HepG2 (cell line): ENCODE results near the gene SDC3. TPM values are rescaled to one million over a fixed set of nuclear protein-coding genes. Genes with fewer than 3 reads are reported as not detected.

Source experiments
- ATAC-seq: fragments of 200-7000 bp; cut with Tn5 transposase; 3 replicates; pipeline ENCODE4 v1.9.1; 2020; ENCODE audit warnings: mild to moderate bottlenecking, moderate library complexity
- BruUV-seq: library from RNA; stranded (reverse); fragments of 400-500 nt; replicated peaks from 2 replicates; lab custom pipeline; 2021; lab: Mats Ljungman, UMichigan
- CTCF ChIA-PET: fragments of 300-600 bp; formaldehyde crosslinking; extraction: SDS; loops from one replicate; lab custom pipeline; 2021; ENCODE audit warnings: low total read pairs, inconsistent platforms, low intra/inter-chr PET ratio; lab: Yijun Ruan, JAX
- POLR2A ChIA-PET: fragments of 350-600 bp; sonication (Branson Sonifier 250); formaldehyde crosslinking; loops from one replicate; lab custom pipeline; 2020; ENCODE audit warnings: antibody characterized with exemption, inconsistent platforms; lab: Yijun Ruan, JAX
- DNase-seq: peaks from one replicate; pipeline ENCODE4 v3.0.0-alpha.2; 2015; ENCODE audit warnings: low spot score
- FAIRE-seq: peaks from 3 replicates; lab custom pipeline; 2011; peaks lifted over from hg19 to GRCh38; lab: Jason Lieb, UNC
- H2AFZ ChIP-seq: one replicate; pipeline ENCODE4 v1.6.1; 2011; ENCODE audit warnings: low read length, inconsistent platforms
- H3K27ac ChIP-seq: fragments of 300-600 bp; 3 replicates; pipeline ENCODE4 v1.8.0; 2011; ENCODE audit warnings: mixed run types, mild to moderate bottlenecking, mixed read lengths, low read length, inconsistent platforms; ENCODE audit not compliant: insufficient read depth; ENCODE audit errors: extremely low read length
- H3K27me3 ChIP-seq, 2 experiments: fragments of 200-600 bp in 1 of 2; 2 replicates in 1 of 2; 3 replicates in 1 of 2; pipeline versions ENCODE4 v1.6.0 to v1.8.0; 2011; ENCODE audit warnings: low read length in 2 of 2, mild to moderate bottlenecking in 2 of 2, moderate library complexity in 2 of 2, inconsistent platforms in 1 of 2; ENCODE audit not compliant: insufficient read depth in 2 of 2, control insufficient read depth in 1 of 2
- H3K36me3 ChIP-seq, 2 experiments: fragments of 200-600 bp in 1 of 2; replicated peaks in 1 of 2; 2 replicates in 1 of 2; 3 replicates in 1 of 2; pipeline versions ENCODE4 v1.5.1 to v1.8.0; 2011; ENCODE audit warnings: low read length in 2 of 2, inconsistent platforms in 1 of 2; ENCODE audit not compliant: insufficient read depth in 2 of 2, control insufficient read depth in 1 of 2
- H3K4me1 ChIP-seq: 2 replicates; pipeline ENCODE4 v1.5.1; 2012; ENCODE audit warnings: low read length, inconsistent platforms; ENCODE audit not compliant: insufficient read depth
- H3K4me2 ChIP-seq: 2 replicates; pipeline ENCODE4 v1.6.0; 2011; ENCODE audit warnings: low read depth, low read length, inconsistent platforms
- H3K4me3 ChIP-seq, 3 experiments: fragments of 200-600 bp in 1 of 3; sonication (generic), shearing (Covaris generic) in 1 of 3; replicated peaks in 1 of 3; 2 replicates each; pipeline ENCODE4 v1.5.1; 2011 to 2016; ENCODE audit warnings: low read length in 3 of 3, inconsistent platforms in 2 of 3, low read depth in 2 of 3, mild to moderate bottlenecking in 2 of 3, control low read depth in 1 of 3, mixed read lengths in 1 of 3; ENCODE audit not compliant: insufficient read depth in 1 of 3
- H3K79me2 ChIP-seq: one replicate; pipeline ENCODE4 v1.6.1; 2011; ENCODE audit warnings: low read length, inconsistent platforms; ENCODE audit not compliant: insufficient read depth
- H3K9ac ChIP-seq: 2 replicates; pipeline ENCODE4 v1.6.0; 2011; ENCODE audit warnings: mild to moderate bottlenecking, low read depth, low read length, inconsistent platforms; ENCODE audit not compliant: insufficient read depth
- H3K9me3 ChIP-seq: 2 replicates; pipeline ENCODE4 v1.5.1; 2012; ENCODE audit warnings: mild to moderate bottlenecking, low read length
- H4K20me1 ChIP-seq: 2 replicates; pipeline ENCODE4 v1.6.0; 2011; ENCODE audit warnings: inconsistent platforms, mild to moderate bottlenecking, low read length, moderate library complexity; ENCODE audit not compliant: insufficient read depth
- AHR ChIP-seq: IDR thresholded peaks from 2 replicates; pipeline ENCODE4 v1.6.1; 2018; ENCODE audit warnings: missing genetic modification reagents, missing compliant biosample characterization
- CREB1 ChIP-seq, 2 experiments: fragments of 450-650 bp in 1 of 2; IDR thresholded peaks; 2 replicates each; pipeline ENCODE4 v1.6.1; 2016 to 2017; ENCODE audit warnings: control low read depth in 1 of 2, mild to moderate bottlenecking in 1 of 2, missing compliant biosample characterization in 1 of 2, missing genetic modification characterization in 1 of 2
- HIVEP1 ChIP-seq: sonication (generic); formaldehyde crosslinking; IDR thresholded peaks from 2 replicates; pipeline ENCODE4 v1.4.0; 2020; ENCODE audit warnings: mild to moderate bottlenecking, missing genetic modification reagents
- HNRNPK ChIP-seq: fragments of 200-400 bp; formaldehyde crosslinking; IDR thresholded peaks from 2 replicates; pipeline ENCODE4 v1.6.1; 2018; ENCODE audit warnings: low read length, low read depth, moderate library complexity, mild to moderate bottlenecking; ENCODE audit not compliant: poor library complexity, severe bottlenecking
- MBNL3 ChIP-seq: fragments of 250-450 bp; sonication (Bioruptor Pico); conservative IDR thresholded peaks from 2 replicates; pipeline ENCODE4 v1.8.0; 2022; ENCODE audit warnings: mild to moderate bottlenecking, inconsistent platforms
- MTA3 ChIP-seq: sonication (generic); formaldehyde crosslinking; IDR thresholded peaks from 2 replicates; pipeline ENCODE4 v1.4.0; 2020; ENCODE audit warnings: missing genetic modification reagents
- MTF1 ChIP-seq: sonication (generic); formaldehyde crosslinking; IDR thresholded peaks from 2 replicates; pipeline ENCODE4 v1.5.0; 2020; ENCODE audit warnings: missing genetic modification reagents
- PAF1 ChIP-seq: IDR thresholded peaks from 2 replicates; pipeline ENCODE4 v1.6.1; 2016; ENCODE audit warnings: missing genetic modification reagents, missing compliant biosample characterization
- POLR2AphosphoS2 ChIP-seq: IDR thresholded peaks from 2 replicates; pipeline ENCODE4 v1.6.1; 2011; ENCODE audit warnings: low read depth, low read length, improper control_type of control experiment
- POLR2G ChIP-seq: fragments of 200-400 bp; formaldehyde crosslinking; IDR thresholded peaks from 2 replicates; pipeline ENCODE4 v1.6.1; 2018; ENCODE audit warnings: mild to moderate bottlenecking, low read depth, low read length, moderate library complexity
- RBFOX2 ChIP-seq: fragments of 200-400 bp; formaldehyde crosslinking; IDR thresholded peaks from 2 replicates; pipeline ENCODE4 v1.6.1; 2017; ENCODE audit warnings: low read depth, mild to moderate bottlenecking, low read length
- RFX3 ChIP-seq: IDR thresholded peaks from 2 replicates; pipeline ENCODE4 v1.6.1; 2016; ENCODE audit warnings: missing biosample characterization, missing genetic modification reagents
- SP4 ChIP-seq: sonication (generic); formaldehyde crosslinking; IDR thresholded peaks from 2 replicates; pipeline ENCODE4 v1.8.1; 2023; ENCODE audit warnings: mild to moderate bottlenecking, missing genetic modification reagents
- SP5 ChIP-seq: IDR thresholded peaks from 2 replicates; pipeline ENCODE4 v1.6.1; 2016; ENCODE audit warnings: low read depth, borderline replicate concordance
- TBX2 ChIP-seq: sonication (generic); formaldehyde crosslinking; IDR thresholded peaks from 2 replicates; pipeline ENCODE4 v1.5.0; 2020; ENCODE audit warnings: missing genetic modification reagents, mild to moderate bottlenecking, borderline replicate concordance
- ZMAT3 ChIP-seq: sonication (generic); formaldehyde crosslinking; conservative IDR thresholded peaks from 2 replicates; pipeline ENCODE4 v1.7.0; 2021; ENCODE audit warnings: missing genetic modification reagents
- ZNF878 ChIP-seq: sonication (generic); formaldehyde crosslinking; IDR thresholded peaks from 2 replicates; pipeline ENCODE4 v1.8.1; 2023; ENCODE audit warnings: mild to moderate bottlenecking, missing genetic modification reagents, moderate library complexity
- ZSCAN31 ChIP-seq: sonication (generic); formaldehyde crosslinking; IDR thresholded peaks from 2 replicates; pipeline ENCODE4 v1.5.0; 2020; ENCODE audit warnings: low read depth, mild to moderate bottlenecking, missing genetic modification reagents
- WGBS: methylation state at CpG from one replicate; pipeline ENCODE4 v1.1.6; 2017; ENCODE audit warnings: low lambda C conversion rate; 5-methylcytosine and 5-hydroxymethylcytosine counted together
- in situ Hi-C: cut with HindIII; loops from 2 replicates; pipeline ENCODE4 v1.10.0; 2017; ENCODE audit warnings: low pct_unique_long_range_greater_than_20kb; ENCODE audit not compliant: extremely low pct_ligation_motif_present
- intact Hi-C: fragments of 100-400 bp; cut with micrococcal nuclease; formaldehyde crosslinking; loops from one replicate; pipeline ENCODE4 v1.10.0; 2022; ENCODE audit not compliant: unreplicated experiment
- polyA plus RNA-seq, 8 experiments: library from polyadenylated mRNA; depleted of rRNA in 3 of 8; stranded (reverse) in 7 of 8; unstranded in 1 of 8; fragments of >200 nt; fragmentation: Illumina TruSeq in 4 of 8; extraction: Trizol in 4 of 8; gene quantifications; 2 replicates each; pipeline versions ENCODE4 v1.2.1 to v1.2.3, GENCODE V29; 2011 to 2016; ENCODE audit warnings: low read depth in 4 of 8, missing spikeins in 1 of 8, mixed read lengths in 1 of 8; ENCODE audit not compliant: insufficient read depth in 1 of 8
- total RNA-seq, 5 experiments: library from RNA; depleted of rRNA; stranded (reverse); fragments of >200 nt; fragmentation: Illumina TruSeq; extraction: Trizol; gene quantifications; 2 replicates each; pipeline ENCODE4 v1.2.3, GENCODE V29; 2016; ENCODE audit warnings: low read depth in 1 of 5
- TF ChIP-seq, protein P1 (sequence below): sonication (generic); formaldehyde crosslinking; IDR thresholded peaks from 2 replicates; pipeline ENCODE4 v1.9.0; 2022; ENCODE audit warnings: missing genetic modification reagents, mild to moderate bottlenecking, borderline replicate concordance
- TF ChIP-seq, protein P2 (sequence below): sonication (generic); formaldehyde crosslinking; IDR thresholded peaks from 2 replicates; pipeline ENCODE4 v1.4.0; 2020; ENCODE audit warnings: missing genetic modification reagents, borderline replicate concordance

The SDC3 gene
- total and polyA plus RNA-seq, 2 of the 13 experiments (the other 11 are each of a cell fraction or from before 2014, with no cell fraction given) = 0.49 to 0.84 TPM

DNA sequence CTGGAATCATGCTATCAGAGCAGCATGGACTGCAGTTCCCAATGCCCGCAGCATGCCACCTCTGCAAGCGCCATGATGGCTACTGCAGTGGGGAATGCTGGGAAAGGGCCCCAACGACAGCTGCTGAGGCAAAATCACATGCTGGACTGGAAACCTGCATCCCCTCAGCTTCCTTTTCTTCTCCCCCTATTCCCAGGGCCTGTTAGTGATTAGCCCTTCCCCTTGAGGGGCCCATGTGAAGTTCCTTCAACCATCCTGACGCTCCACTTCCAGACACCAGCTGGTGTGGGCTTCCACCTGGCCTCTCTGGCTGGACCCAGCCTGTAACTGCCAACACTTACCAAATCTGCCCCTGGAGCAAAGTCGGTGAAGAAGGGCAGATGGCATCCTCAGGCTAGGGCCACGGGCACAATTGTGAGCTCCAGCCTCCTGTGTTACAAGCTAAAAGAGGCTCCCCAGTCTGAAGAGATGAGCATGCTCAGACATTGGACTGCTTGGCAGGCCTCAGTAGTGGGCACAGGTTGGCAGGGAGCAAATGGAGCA is 22.1 kb upstream of the SDC3 start (continued):
- no peak for TF ChIP-seq MTA3
- TF ChIP-seq, protein P1, sequence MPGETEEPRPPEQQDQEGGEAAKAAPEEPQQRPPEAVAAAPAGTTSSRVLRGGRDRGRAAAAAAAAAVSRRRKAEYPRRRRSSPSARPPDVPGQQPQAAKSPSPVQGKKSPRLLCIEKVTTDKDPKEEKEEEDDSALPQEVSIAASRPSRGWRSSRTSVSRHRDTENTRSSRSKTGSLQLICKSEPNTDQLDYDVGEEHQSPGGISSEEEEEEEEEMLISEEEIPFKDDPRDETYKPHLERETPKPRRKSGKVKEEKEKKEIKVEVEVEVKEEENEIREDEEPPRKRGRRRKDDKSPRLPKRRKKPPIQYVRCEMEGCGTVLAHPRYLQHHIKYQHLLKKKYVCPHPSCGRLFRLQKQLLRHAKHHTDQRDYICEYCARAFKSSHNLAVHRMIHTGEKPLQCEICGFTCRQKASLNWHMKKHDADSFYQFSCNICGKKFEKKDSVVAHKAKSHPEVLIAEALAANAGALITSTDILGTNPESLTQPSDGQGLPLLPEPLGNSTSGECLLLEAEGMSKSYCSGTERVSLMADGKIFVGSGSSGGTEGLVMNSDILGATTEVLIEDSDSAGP (CRISPR knock-in tag) = peak; percentile 30; the same call in 1 of the 2 replicates
- 0 out of 2 replicates have a peak, but pooled peaks have one; percentile 83 for TF ChIP-seq PAF1 (CRISPR knock-in tag)
- TF ChIP-seq, all 625 proteins: peak for 12

DNA sequence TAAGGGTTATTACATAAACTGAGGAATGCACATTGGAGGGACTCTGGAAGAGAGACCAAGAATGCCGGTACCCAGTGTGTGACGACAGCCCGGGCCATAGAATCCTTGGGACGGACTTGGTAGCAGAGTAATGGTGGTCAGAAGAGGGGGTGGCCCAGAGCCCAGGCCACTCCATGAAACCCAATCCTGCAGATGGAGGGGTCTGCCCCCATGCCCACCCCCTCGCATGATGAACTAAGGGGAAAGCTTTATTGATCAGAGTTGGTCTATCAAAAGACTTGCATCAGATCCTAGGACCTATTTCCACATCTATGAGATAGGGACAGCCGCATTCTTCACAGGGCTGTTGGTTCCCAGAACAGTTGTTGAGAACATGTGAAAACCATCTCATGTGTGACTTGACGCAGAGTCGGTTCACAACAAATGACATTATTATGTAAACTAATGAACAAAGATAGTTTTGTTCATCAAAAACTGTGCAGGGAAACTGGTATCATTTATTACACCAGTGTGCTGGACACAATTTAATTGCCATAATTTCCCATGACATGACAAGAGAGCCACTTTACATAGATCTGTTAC is 21.5 kb upstream of the SDC3 start:
- FAIRE-seq (no peak), DNase-seq (no peak), ATAC-seq (peak; percentile 36)
- ChIA-PET POLR2A (no interaction called here), CTCF (interaction anchor here (1.1 to 2.2 kb wide), 3 partner anchors 128 to 150 kb away, joined by 3 to 16 read pairs (median 15); no protein-coding TSS in a partner anchor)
- H3K79me2 ChIP-seq = no peaks in the 10 kb centered on the region
- in situ Hi-C loops (no loop called here), intact Hi-C loops (loop anchor here (1.0 to 2.0 kb wide), 2 partner anchors 129 to 147 kb away; no protein-coding TSS in a partner anchor)
- peaks cover 20 to 23% of the 10 kb centered on the region in 2 experiments for H3K36me3 ChIP-seq
- no TSS peak for BruUV-seq
- WGBS = 80% methylated on average over 8 of the region's 8 CpGs
- H3K27me3 ChIP-seq = no peaks in the 10 kb centered on the region
- H3K4me3 ChIP-seq = no peak overlapping the region
- H4K20me1 ChIP-seq = peaks cover 20% of the 10 kb centered on the region
- H3K4me1 ChIP-seq = peaks cover 20% of the 10 kb centered on the region
- H3K9me3 ChIP-seq = no peaks in the 10 kb centered on the region
- no peak overlapping the region for H3K9ac ChIP-seq
- H2AFZ ChIP-seq = no peak overlapping the region
- no peak overlapping the region for H3K27ac ChIP-seq
- no peak overlapping the region for H3K4me2 ChIP-seq
- peak; percentile 21; the same call in 1 of the 2 replicates for TF ChIP-seq POLR2AphosphoS2
- no peak for TF ChIP-seq MTF1 (CRISPR knock-in tag)
- TF ChIP-seq POLR2G = 0 out of 2 replicates have a peak, but pooled peaks have one; percentile 3
- TF ChIP-seq MBNL3 (CRISPR knock-in tag) = no peak
- TF ChIP-seq HNRNPK = no peak
- TF ChIP-seq, protein P2, sequence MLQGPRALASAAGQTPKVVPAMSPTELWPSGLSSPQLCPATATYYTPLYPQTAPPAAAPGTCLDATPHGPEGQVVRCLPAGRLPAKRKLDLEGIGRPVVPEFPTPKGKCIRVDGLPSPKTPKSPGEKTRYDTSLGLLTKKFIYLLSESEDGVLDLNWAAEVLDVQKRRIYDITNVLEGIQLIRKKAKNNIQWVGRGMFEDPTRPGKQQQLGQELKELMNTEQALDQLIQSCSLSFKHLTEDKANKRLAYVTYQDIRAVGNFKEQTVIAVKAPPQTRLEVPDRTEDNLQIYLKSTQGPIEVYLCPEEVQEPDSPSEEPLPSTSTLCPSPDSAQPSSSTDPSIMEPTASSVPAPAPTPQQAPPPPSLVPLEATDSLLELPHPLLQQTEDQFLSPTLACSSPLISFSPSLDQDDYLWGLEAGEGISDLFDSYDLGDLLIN (CRISPR knock-in tag) = no peak
- no peak for TF ChIP-seq CREB1 (IDR thresholded peaks at IDR 0.05)
- no peak for TF ChIP-seq CREB1 (CRISPR knock-in tag; IDR thresholded peaks at IDR 0.05)
- TF ChIP-seq ZSCAN31 (CRISPR knock-in tag) = 0 out of 2 replicates have a peak, but pooled peaks have one; percentile 0
- TF ChIP-seq ZMAT3 (CRISPR knock-in tag) = no peak
- TF ChIP-seq SP5 (CRISPR knock-in tag) = no peak
- TF ChIP-seq HIVEP1 (CRISPR knock-in tag) = no peak
- TF ChIP-seq TBX2 = 0 out of 2 replicates have a peak, but pooled peaks have one; percentile 6
- no peak for TF ChIP-seq RFX3 (CRISPR knock-in tag)
- no peak for TF ChIP-seq SP4 (CRISPR knock-in tag)
- no peak for TF ChIP-seq RBFOX2
- TF ChIP-seq AHR (CRISPR knock-in tag) = no peak
- no peak for TF ChIP-seq ZNF878 (CRISPR knock-in tag)
